GM19463 (cell line): ENCODE data around the gene DNAJC22.
"Not testable (repeated sequence)": the region's sequence is repeated elsewhere in the genome, so short reads cannot be mapped to it uniquely, and the experiment has no call there.

Experiments
- ATAC-seq: cut with Tn5 transposase; IDR thresholded peaks from one replicate; pipeline ENCODE4 v1.9.1; 2021; ENCODE audit warnings: mild to moderate bottlenecking, moderate library complexity; ENCODE audit not compliant: unreplicated experiment

Gene DNAJC22

GRCh38 chr12:49367381-49368239 is 20.9 kb downstream of the DNAJC22 start, which contains the start of gene SPATS2:
Gene SPATS2, plus strand, starts transcription at chr12:49367462. Its CDS starts 93,551 bp downstream, at chr12:49461013.
- ATAC-seq: no peak

DNA sequence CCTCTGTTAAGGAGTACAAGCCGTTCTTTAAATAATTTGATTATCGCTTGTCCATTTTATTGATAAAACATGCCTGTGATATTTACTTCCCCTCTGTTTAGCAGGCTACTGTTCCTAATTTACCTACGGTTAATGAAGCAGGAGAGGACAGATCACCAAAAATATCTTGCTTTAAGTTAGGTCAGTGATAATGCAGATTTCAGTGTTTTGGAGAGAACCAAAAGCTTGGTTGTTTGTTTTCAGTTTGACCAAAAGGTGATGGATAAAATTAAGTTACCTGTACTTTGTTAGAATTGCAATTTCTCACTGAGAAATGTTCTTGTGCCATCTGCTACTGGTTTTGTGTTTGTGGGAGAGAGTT is 21.5 kb downstream of the DNAJC22 start:
- no peak for ATAC-seq

GRCh38 chr12:49369411-49370145 is 22.9 kb downstream of the DNAJC22 start:
- peak; percentile 38 for ATAC-seq

GRCh38 chr12:49370539-49370938 is 23.9 kb downstream of the DNAJC22 start:
- ATAC-seq: no peak

GRCh38 chr12:49375406-49375805 is 28.7 kb downstream of the DNAJC22 start:
- peak; percentile 77 for ATAC-seq

DNA sequence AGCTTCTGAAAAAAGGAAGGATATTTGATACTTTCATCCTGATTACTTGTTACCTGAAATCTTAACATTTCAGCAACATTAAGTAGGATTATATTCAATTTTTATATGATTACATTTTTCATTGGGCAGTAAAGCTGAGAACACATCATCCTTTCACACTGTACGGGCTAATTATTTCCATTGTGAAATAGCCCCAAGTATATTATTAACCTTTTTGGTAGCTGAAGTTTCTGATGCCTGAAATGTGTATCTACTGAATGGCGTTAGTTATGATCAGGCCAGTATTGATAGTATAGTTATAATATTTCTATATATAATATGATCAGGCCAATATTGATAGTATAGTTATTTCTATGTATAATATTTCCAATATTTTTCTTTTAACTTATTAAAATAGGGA is 30.7 kb downstream of the DNAJC22 start:
- no peak for ATAC-seq

GRCh38 chr12:49380184-49380583 is 33.5 kb downstream of the DNAJC22 start:
- ATAC-seq: not testable (repeated sequence)

DNA sequence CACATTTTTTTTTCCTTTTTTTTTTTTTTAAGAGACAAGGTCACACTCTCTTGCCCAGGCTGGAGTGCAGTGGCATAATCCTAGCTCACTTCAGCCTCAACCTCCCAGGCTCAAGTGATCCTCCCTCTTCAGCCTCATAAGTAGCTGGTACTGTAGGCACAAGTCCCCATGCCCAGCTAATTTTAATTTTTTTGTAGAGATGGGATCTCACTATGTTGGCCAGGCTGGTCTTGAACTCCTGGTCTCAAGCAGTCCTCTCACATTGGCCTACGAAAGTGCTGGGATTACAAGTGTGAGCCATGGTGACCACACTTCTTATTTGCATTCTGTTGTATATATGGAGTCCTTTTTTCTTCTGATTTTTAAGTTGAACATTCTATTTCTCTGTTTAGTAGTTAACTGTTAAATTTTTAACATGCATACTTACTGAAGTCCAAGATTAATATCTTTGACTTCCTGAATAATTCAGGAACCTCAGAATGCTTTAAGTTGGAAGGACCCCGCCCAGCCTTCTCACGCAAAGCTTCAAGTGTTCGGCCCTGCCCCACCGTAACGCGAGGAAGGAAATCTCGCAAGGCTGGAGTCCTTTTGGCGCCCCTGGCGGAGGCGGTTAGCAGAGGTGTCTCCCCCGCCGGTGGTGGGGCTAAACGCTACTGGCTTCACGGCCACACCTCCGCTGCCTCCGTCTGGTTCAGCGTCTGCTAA is 42.1 kb downstream of the DNAJC22 start:
- ATAC-seq: peak; percentile 57

GRCh38 chr12:49389387-49389703 is 42.7 kb downstream of the DNAJC22 start:
- no peak for ATAC-seq

DNA sequence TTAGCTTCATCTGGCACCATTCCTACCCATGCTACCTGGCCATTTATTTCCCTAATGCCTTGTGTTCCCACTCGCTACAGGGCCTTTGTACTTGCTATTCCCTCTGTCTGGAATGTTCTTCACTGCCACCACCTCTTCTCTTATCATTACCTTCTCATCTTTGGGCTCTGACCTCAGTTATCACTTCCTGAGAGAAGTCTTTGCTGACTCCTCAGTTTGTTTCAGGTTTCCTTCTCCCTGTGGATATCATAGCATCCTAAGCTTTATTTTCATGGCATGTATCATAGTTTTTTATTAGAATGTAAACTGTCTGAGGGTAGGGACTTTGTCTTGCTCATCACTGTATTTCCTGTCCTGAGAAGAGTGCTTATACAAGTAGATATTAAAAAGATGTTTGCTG is 50.3 kb downstream of the DNAJC22 start:
- no peak for ATAC-seq

GRCh38 chr12:49400304-49400703 is 53.6 kb downstream of the DNAJC22 start:
- no peak for ATAC-seq
